Mammary epithelial cell (primary cell): Measurements from ENCODE around the gene BCL11B.

Experiments
- CTCF ChIP-seq, 2 donors: IDR thresholded peaks in 1 of 2; conservative IDR thresholded peaks in 1 of 2; 2 replicates each; pipeline ENCODE4 v1.5.1; 2011 to 2012; ENCODE audit warnings: inconsistent platforms in 2 of 2, low read length in 2 of 2, mild to moderate bottlenecking in 2 of 2, control low read depth in 1 of 2, low read depth in 1 of 2; ENCODE audit not compliant: insufficient read depth in 1 of 2; ENCODE audit errors: extremely low read depth in 1 of 2
- EZH2 ChIP-seq: IDR thresholded peaks from 2 replicates; pipeline ENCODE4 v1.6.1; 2012; ENCODE audit warnings: low read length, inconsistent platforms, borderline replicate concordance

GRCh38 chr14:99181241-99181640 is 90.8 kb downstream of the BCL11B start:
- TF ChIP-seq CTCF (conservative IDR thresholded peaks at IDR 0.05 in 1 of 2, IDR thresholded peaks at IDR 0.05 in 1 of 2; ENCODE audit: extremely low read depth in 1 of 2, insufficient read depth in 1 of 2, low read depth in 1 of 2, low read length in 2 of 2) (no peak), EZH2 (no peak)
